GM10847 (cell line): ENCODE results near the gene FXYD6.

Experiments used
- POLR2A ChIP-seq: IDR thresholded peaks from 2 replicates; pipeline ENCODE4 v1.6.1; 2011; ENCODE audit not compliant: insufficient read length; ENCODE audit errors: extremely low read depth

Gene FXYD6

GRCh38 chr11:117902001-117902845 is 25.8 kb upstream of the FXYD6 start:
- TF ChIP-seq POLR2A = no peak

GRCh38 chr11:117901601-117902000 is 25.1 kb upstream of the FXYD6 start:
- no peak for TF ChIP-seq POLR2A

GRCh38 chr11:117900720-117901440 is 24.4 kb upstream of the FXYD6 start:
- no peak for TF ChIP-seq POLR2A

GRCh38 chr11:117900121-117900648 is 23.7 kb upstream of the FXYD6 start:
- TF ChIP-seq POLR2A = no peak

GRCh38 chr11:117898059-117898458 is 21.6 kb upstream of the FXYD6 start:
- TF ChIP-seq POLR2A = no peak

- TF ChIP-seq POLR2A = no peak
Measured at GRCh38 chr11:117892651-117893050, 16.2 kb upstream of the FXYD6 start.

- no peak for TF ChIP-seq POLR2A
Measured at GRCh38 chr11:117891362-117891761, 14.9 kb upstream of the FXYD6 start.

- TF ChIP-seq POLR2A = no peak
Measured at GRCh38 chr11:117888139-117888566, 11.7 kb upstream of the FXYD6 start.

- TF ChIP-seq POLR2A = no peak
Measured at GRCh38 chr11:117887431-117888138, 11.1 kb upstream of the FXYD6 start.

- no peak for TF ChIP-seq POLR2A
Measured at GRCh38 chr11:117885777-117886176, 9.3 kb upstream of the FXYD6 start.

GRCh38 chr11:117884994-117885393 is 8.5 kb upstream of the FXYD6 start:
- no peak for TF ChIP-seq POLR2A

- no peak for TF ChIP-seq POLR2A
Measured at GRCh38 chr11:117883063-117883462, 6.6 kb upstream of the FXYD6 start.

- no peak for TF ChIP-seq POLR2A
Measured at GRCh38 chr11:117882311-117882905, 6.0 kb upstream of the FXYD6 start.

- TF ChIP-seq POLR2A = no peak
Measured at GRCh38 chr11:117881217-117881616, 4.8 kb upstream of the FXYD6 start.
